Measurements from ENCODE around the gene ELP1. TPM values are rescaled to one million over a fixed set of nuclear protein-coding genes. Genes with fewer than 3 reads are reported as not detected.

Gene ELP1
- total and polyA plus RNA-seq, 2 experiments from 2014 or later, result 9.1 to 46.3 TPM

DNA sequence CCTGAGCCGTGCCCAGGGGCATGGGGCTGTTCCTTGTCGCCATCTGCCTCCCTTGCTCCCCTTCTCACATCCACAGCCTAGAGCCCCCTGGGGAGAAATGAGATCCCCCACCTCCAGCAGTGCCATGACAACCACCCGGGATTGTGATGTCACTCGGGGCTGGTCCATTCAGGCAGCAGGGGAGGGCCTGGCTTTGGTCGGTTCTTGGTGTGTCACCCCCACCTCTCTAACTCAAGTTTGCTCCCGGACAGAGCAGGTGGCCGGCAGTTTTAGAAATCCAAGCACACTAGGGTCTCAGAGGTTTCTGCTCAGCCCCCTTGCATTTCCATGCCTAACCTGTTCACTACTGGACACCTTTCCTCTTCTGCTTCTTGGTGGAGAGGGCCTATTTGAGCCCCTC lies 78.0 kb downstream of the ELP1 start, which contains the start of gene ACTL7B:
ACTL7B (minus strand) TSS at position 99 of the 400 bp plus-strand sequence; CDS start at position 43, 56 bp downstream.
- ATAC-seq (no peak), DNase-seq (ENCODE audit: low spot score) (no peak)
- Histone ChIP-seq H2AFZ (no peak within 1 kb of the TSS), H3K79me2 (replicated peaks; ENCODE audit: insufficient read depth) (no peaks in the 10 kb centered on the region), H3K4me2 (no peak within 1 kb of the TSS), H3K36me3 (ENCODE audit: insufficient read depth) (no peaks in the 10 kb centered on the region), H3K4me3 (no peak within 1 kb of the TSS), H3K27me3 (ENCODE audit: insufficient read depth) (no peaks in the 10 kb centered on the region), H3K4me1 (ENCODE audit: insufficient read depth) (no peaks in the 10 kb centered on the region), H3F3A (replicated peaks; ENCODE audit: low read depth) (no peaks in the 10 kb centered on the region), H3K27ac (ENCODE audit: low read depth) (no peak within 1 kb of the TSS), H4K20me1 (replicated peaks; ENCODE audit: insufficient read depth) (no peaks in the 10 kb centered on the region), H3K9me2 (ENCODE audit: insufficient read depth) (no peaks in the 10 kb centered on the region)
- Mint-ChIP-seq H3K36me3 (ENCODE audit: low read depth) (no peaks in the 10 kb centered on the region), H3K27ac (no peak within 1 kb of the TSS), H3K4me1 (no peaks in the 10 kb centered on the region), H3K4me3 (no peak within 1 kb of the TSS), H3K27me3 (ENCODE audit: insufficient read depth, low read depth, poor library complexity) (peaks cover 7% of the 10 kb centered on the region), H3K9me3 (no peaks in the 10 kb centered on the region)
- TF ChIP-seq ZNF114 (CRISPR knock-in tag; IDR thresholded peaks at IDR 0.05) (no peak), EZH2 (IDR thresholded peaks at IDR 0.05; ENCODE audit: low read depth, unreplicated experiment) (no peak), CREB1 (CRISPR knock-in tag; IDR thresholded peaks at IDR 0.05; ENCODE audit: low read depth) (no peak), REST (IDR thresholded peaks at IDR 0.05; ENCODE audit: unreplicated experiment) (no peak)

DNA sequence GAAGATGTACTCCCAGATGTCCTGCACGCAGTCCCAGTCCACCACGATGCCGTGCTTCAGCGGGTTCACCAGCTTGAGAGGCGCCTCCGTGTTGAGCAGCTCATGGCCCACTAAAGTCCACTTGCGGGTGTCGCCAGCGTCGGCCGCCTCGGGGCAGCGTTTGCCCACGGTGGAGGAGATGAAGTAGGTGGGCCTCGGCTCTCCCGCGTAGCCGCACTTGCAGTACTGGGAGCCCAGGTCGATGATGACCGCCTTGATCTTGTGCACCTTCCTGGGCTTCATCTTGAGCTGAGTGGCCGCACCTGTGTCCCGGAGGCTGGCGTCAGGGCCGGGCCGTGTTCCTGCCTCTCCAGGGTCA lies 78.4 kb downstream of the ELP1 start:
- no peak overlapping the region for H3K27ac Mint-ChIP-seq
- no peak for TF ChIP-seq POLR2AphosphoS5 (IDR thresholded peaks at IDR 0.05; ENCODE audit: low read depth)
- Histone ChIP-seq H3K27ac (ENCODE audit: low read depth) (no peak overlapping the region), H3K4me2 (no peak overlapping the region), H3K36me3 (ENCODE audit: insufficient read depth) (no peaks in the 10 kb centered on the region), H3K4me1 (ENCODE audit: insufficient read depth) (no peaks in the 10 kb centered on the region), H3K27me3 (ENCODE audit: insufficient read depth) (no peaks in the 10 kb centered on the region), H3K9me2 (ENCODE audit: insufficient read depth) (no peaks in the 10 kb centered on the region), H3K79me2 (replicated peaks; ENCODE audit: insufficient read depth) (no peaks in the 10 kb centered on the region), H2AFZ (no peak overlapping the region), H3F3A (replicated peaks; ENCODE audit: low read depth) (no peaks in the 10 kb centered on the region), H4K20me1 (replicated peaks; ENCODE audit: insufficient read depth) (no peaks in the 10 kb centered on the region), H3K4me3 (no peak overlapping the region)
- H3K27me3 Mint-ChIP-seq (ENCODE audit: insufficient read depth, low read depth, poor library complexity), result peaks cover 7% of the 10 kb centered on the region
- no peaks in the 10 kb centered on the region for H3K9me3 Mint-ChIP-seq
- ATAC-seq (no peak), DNase-seq (ENCODE audit: low spot score) (no peak)
- no peaks in the 10 kb centered on the region for H3K36me3 Mint-ChIP-seq (ENCODE audit: low read depth)
- H3K4me1 Mint-ChIP-seq, result no peaks in the 10 kb centered on the region
- H3K4me3 Mint-ChIP-seq, result no peak overlapping the region

DNA sequence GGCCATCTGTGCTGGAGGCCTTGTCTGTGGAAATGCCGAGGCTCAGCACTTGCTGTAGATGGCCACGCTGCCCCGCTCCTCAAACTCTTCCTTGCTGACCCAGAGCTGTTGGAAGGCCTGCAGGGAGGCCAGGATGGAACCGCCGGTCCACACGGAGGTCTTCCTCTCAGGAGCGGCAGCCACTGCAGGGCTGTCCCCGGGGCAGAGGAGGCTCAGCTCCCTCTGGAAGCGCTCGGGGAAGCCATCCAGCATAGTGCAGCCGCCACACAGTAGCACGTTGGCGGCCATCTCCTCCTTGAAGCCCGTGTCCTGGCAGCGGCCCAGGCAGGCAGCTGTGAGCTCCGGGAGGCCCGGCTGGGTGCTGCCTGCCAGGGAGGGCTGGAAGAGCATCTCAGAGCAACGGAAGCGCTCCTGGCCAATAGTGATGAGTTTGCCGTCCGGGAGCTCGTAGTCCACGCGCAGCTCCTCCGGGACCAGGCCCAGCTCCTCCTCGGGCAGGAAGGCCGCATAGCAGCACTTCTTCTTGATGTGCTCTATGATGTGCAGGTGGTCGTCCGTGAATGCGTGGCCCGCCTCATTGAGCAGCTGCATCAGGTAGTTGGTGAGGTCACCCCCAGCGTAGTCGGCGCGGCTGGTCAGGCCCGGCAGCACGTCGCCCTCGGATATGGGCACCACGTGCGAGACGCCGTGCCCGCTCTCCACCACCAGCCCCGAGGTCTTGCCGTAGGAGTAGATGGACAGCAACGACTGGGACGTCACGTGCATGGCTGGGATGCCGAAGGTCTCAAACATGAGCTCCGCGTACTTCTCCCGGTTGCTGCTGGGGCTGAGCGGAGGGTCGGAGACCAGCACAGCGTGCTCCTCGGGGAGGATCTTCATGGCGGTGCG lies 79.0 kb downstream of the ELP1 start:
- no peak overlapping the region for H3K27ac ChIP-seq (ENCODE audit: low read depth)
- no peak for ATAC-seq
- TF ChIP-seq CTCF (conservative IDR thresholded peaks at IDR 0.05; ENCODE audit: low read depth in 2 of 2) (no peak), CREB1 (CRISPR knock-in tag; IDR thresholded peaks at IDR 0.05; ENCODE audit: low read depth) (no peak), EZH2phosphoT487 (IDR thresholded peaks at IDR 0.05; ENCODE audit: unreplicated experiment) (no peak), NANOG (IDR thresholded peaks at IDR 0.05; ENCODE audit: borderline replicate concordance) (no peak), ZNF331 (CRISPR knock-in tag; IDR thresholded peaks at IDR 0.05; ENCODE audit: low read depth) (no peak), ETS1 (IDR thresholded peaks at IDR 0.05) (no peak), POLR2AphosphoS5 (IDR thresholded peaks at IDR 0.05; ENCODE audit: low read depth) (no peak)

More for the DNA sequence above, 79.0 kb downstream of the ELP1 start:
- DNase-seq (ENCODE audit: low spot score), result no peak
- H3K4me2 ChIP-seq, result no peak overlapping the region
- H2AFZ ChIP-seq, result no peak overlapping the region
- H3K4me3 Mint-ChIP-seq, result no peak overlapping the region
- H3K36me3 ChIP-seq (ENCODE audit: insufficient read depth), result no peaks in the 10 kb centered on the region
- no peaks in the 10 kb centered on the region for H4K20me1 ChIP-seq (replicated peaks; ENCODE audit: insufficient read depth)
- H3K27ac Mint-ChIP-seq, result no peak overlapping the region
- no peaks in the 10 kb centered on the region for H3K4me1 ChIP-seq (ENCODE audit: insufficient read depth)
- no peaks in the 10 kb centered on the region for H3K36me3 Mint-ChIP-seq (ENCODE audit: low read depth)
- no peaks in the 10 kb centered on the region for H3K9me3 Mint-ChIP-seq
- no peaks in the 10 kb centered on the region for H3K27me3 ChIP-seq (ENCODE audit: insufficient read depth)
- H3F3A ChIP-seq (replicated peaks; ENCODE audit: low read depth), result no peaks in the 10 kb centered on the region
- no peaks in the 10 kb centered on the region for H3K4me1 Mint-ChIP-seq
- H3K4me3 ChIP-seq, result no peak overlapping the region
- no peaks in the 10 kb centered on the region for H3K79me2 ChIP-seq (replicated peaks; ENCODE audit: insufficient read depth)
- H3K9me2 ChIP-seq (ENCODE audit: insufficient read depth), result no peaks in the 10 kb centered on the region
- peaks cover 7% of the 10 kb centered on the region for H3K27me3 Mint-ChIP-seq (ENCODE audit: insufficient read depth, low read depth, poor library complexity)

All from GM23338 (cell line).